NCI-H226 (cell line): Measurements from ENCODE around the gene HSPA1B.
A peak's percentile ranks its signal among the peaks of the same experiment; 100 is the strongest.
"Not testable (repeated sequence)": the region's sequence is repeated elsewhere in the genome, so short reads cannot be mapped to it uniquely, and the experiment has no call there.

Experiments used
- DNase-seq: peaks from one replicate; pipeline ENCODE4 v3.0.0-alpha.2; 2015

HSPA1B gene

GRCh38 chr6:31799781-31800180, 27.8 kb upstream of the HSPA1B start:
- no peak for DNase-seq

GRCh38 chr6:31801031-31801927, 26.3 kb upstream of the HSPA1B start:
- not testable (repeated sequence) for DNase-seq

GRCh38 chr6:31805939-31806469, 21.5 kb upstream of the HSPA1B start:
- no peak for DNase-seq

GRCh38 chr6:31806470-31807272, 20.9 kb upstream of the HSPA1B start, which contains the start of gene LSM2:
TSS of gene LSM2 (minus strand) at chr6:31806966. CDS start at chr6:31806757, 209 bp downstream.
- peak; percentile 91 for DNase-seq

GRCh38 chr6:31808599-31808998, 18.9 kb upstream of the HSPA1B start:
- DNase-seq, result not testable (repeated sequence)

- DNase-seq, result no peak
Observed at GRCh38 chr6:31811645-31812044, 15.9 kb upstream of the HSPA1B start.

- DNase-seq, result no peak
Observed at GRCh38 chr6:31813465-31813849, 14.1 kb upstream of the HSPA1B start.

- peak; percentile 96 for DNase-seq
Observed at GRCh38 chr6:31814677-31815024, 12.9 kb upstream of the HSPA1B start.

- DNase-seq, result peak; percentile 97
Observed at GRCh38 chr6:31815025-31815838, 12.3 kb upstream of the HSPA1B start, which contains the start of the genes HSPA1A and HSPA1L. TSS of gene HSPA1A (plus strand) at chr6:31815543. CDS start at chr6:31815757, 214 bp downstream. TSS of gene HSPA1L (minus strand) at chr6:31815283. CDS start at chr6:31811972, 3,311 bp downstream.

- DNase-seq, result not testable (repeated sequence)
Observed at GRCh38 chr6:31817133-31817928, 10.2 kb upstream of the HSPA1B start.

- not testable (repeated sequence) for DNase-seq
Observed at GRCh38 chr6:31817929-31818511, 9.5 kb upstream of the HSPA1B start.

GRCh38 chr6:31819871-31820299, 7.7 kb upstream of the HSPA1B start:
- DNase-seq, result no peak

- not testable (repeated sequence) for DNase-seq
Observed at GRCh38 chr6:31820399-31820798, 7.1 kb upstream of the HSPA1B start.

- DNase-seq, result peak; percentile 36
Observed at GRCh38 chr6:31821301-31822035, 6.1 kb upstream of the HSPA1B start.

- peak; percentile 61 for DNase-seq
Observed at GRCh38 chr6:31822036-31822821, 5.3 kb upstream of the HSPA1B start.

- not testable (repeated sequence) for DNase-seq
Observed at GRCh38 chr6:31823592-31824196, 3.8 kb upstream of the HSPA1B start.

- no peak for DNase-seq
Observed at GRCh38 chr6:31825553-31825952, 2.0 kb upstream of the HSPA1B start.

- DNase-seq, result peak; percentile 83
Observed at GRCh38 chr6:31826793-31827285, 699 bp upstream of the HSPA1B start.
